Midbrain (tissue), 1 donor: ENCODE data around the gene TCF4.
"Not testable (repeated sequence)": the region's sequence is repeated elsewhere in the genome, so short reads cannot be mapped to it uniquely, and the experiment has no call there.

Experiments
- DNase-seq: peaks from one replicate; lab custom pipeline; 2025; lab: John Stamatoyannopoulos, UW

TCF4 gene

DNA sequence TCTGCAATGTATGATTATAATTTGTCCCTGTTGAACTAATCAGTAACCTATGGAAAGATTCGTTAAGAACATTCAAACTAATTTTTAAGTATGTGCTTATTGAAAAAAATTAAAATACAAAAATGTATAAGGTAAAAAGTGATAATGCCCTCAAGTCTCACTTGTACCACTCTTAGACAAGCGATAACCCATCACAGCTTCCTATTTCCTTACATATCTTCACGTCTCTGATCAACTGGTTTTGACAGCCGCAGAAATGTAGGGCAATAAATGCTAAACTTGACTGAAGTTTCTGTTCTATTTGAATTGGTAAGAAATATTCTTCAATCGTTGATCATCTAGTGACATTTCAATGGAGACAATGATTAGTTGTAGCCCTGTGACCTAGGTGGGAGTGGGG is 112.5 kb downstream of the TCF4 start:
- no peak for DNase-seq

DNA sequence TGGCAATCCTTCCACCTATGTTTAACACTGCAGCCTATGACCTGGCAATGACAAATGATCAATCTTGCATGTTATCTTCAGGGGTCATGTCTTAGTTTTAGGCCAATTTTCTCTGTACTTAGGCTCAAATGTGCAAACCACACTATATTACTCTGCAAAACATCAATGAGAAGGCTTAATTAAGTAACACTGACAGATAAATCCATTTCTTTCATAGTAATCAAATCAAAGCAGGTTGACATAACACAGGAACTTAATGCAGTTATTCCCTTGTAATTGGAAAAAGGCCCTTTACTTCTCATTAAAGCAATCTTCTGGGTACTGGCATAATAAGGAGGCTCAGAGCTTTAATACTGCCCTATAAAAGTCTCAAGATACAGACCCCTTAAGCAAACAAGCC is 114.4 kb downstream of the TCF4 start:
- DNase-seq: no peak

DNA sequence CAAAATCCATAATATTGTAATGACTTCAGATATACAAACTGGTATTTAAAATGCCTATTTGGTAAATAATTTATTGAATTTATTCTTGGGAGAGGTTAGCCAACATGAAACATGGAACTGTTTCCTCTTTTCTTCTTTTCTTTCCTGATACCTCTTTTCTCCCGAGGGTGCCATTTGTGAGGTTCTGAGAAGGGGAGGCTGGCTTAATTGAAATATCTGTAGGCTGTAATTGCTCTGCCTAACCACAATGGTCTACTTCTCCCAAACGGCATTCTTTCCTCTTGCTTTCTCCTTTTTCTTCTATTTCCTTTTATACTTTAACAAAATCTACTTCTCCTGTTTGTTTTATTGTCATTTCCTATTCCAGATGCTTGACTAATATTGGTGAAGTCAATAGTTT is 114.9 kb downstream of the TCF4 start:
- DNase-seq: no peak

DNA sequence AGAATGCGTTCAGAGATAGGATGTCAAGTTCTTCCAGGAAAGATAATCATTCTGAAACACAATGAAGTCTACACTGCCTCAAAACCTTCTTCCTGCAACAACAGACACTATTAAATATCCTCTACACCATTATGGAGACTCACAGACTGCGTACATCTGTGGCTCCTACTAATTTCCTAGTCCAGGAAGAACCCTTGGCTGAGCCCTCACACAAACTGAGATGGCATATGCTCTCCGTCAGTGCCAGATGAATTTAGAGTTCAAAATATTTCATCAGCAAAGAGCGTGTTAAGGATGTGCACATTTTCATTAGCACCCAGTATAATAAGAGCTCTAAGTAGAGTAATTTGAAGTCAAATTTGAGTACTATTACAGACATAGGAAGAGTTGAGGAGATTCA is 117.2 kb downstream of the TCF4 start:
- no peak for DNase-seq

DNA sequence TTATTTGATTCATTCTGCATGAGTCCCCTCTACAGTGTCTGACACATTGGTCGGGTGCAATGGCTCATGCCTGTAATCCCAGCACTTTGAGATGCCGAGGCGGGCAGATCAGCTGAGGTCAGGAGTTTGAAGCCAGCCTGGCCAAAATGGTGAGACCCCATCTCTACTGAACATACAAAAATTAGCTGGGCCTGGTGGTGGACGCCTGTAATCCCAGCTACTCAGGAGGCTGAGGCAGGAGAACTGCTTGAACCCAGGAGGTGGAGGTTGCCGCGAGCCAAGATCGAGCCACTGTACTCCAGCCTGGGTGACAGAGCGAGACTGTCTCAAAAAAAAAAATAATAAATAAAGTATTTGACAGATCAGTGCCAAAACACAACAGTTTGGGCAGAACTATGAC is 118.9 kb downstream of the TCF4 start:
- DNase-seq: not testable (repeated sequence)

DNA sequence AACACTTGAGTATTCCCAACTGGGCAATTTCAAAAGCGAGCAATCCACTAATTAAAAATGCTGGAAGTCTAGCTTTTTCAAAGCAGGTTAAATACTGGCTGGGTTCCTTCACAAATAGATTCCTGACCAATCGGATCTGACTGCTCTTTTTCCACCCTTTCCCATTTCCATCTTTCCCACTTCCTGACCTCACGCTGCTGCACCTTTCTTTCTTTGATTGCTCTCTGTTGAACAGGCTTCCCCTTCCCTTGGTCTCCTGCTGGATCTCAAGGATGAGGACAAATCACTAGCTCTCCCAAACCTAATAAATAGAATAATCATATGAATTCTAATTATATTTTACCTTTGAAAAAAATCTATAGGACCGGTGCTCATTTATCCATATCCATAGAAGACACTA is 121.2 kb downstream of the TCF4 start:
- DNase-seq: no peak

DNA sequence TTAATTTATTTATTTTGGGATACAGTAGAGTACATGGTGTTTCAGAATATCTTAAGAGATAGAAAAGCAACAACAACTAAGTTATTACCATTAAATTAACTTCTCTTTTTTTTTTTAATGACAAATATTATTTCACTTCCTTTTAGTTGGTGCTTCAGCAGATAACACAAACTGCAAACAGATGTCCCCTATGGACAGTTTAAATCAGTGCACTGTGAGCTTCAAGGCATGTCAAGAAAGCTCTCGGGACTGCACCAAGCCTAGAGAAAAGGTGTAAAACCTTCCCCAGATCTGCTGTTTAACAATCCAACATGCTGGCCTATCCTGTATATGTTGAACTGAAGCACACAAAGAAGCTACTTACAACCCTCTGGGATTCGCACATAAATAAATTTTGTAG is 122.7 kb downstream of the TCF4 start:
- DNase-seq: no peak

DNA sequence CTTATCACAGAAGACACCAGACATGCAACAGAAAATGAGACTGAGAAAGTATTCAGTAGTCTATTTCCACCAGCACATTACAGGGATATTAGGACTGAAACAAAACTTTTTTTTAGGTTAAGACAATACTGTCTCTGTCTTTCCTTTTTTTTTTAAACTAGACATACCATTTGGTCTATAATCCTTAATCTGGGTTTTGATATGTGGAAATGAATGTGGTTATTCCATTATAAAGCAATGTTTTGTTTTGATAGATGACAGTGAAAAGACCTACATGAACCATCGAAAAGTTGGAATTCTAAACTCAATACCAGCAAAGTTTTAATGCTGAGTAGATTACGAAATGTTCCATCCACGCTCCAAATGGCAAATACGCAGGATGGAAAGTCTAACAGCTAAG is 123.4 kb downstream of the TCF4 start:
- DNase-seq: no peak

DNA sequence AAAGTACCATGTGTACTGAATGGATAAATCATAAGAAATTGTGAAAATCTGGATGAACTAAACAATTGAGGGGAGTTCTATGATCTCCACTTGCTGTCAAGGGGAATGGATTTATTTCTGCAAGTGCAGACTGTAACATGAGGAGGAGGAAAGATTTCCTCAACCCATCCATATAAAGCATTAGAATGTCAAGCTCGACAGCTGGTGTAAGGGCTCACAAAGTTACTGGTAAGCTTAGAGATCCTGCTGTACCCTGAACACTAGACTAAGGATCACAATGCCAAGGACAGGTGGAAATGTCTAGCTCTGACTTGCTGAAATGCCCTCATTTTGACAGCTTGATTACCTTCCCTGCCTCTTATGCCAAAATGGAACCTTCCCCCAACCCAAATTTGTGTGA is 125.3 kb downstream of the TCF4 start:
- DNase-seq: no peak

DNA sequence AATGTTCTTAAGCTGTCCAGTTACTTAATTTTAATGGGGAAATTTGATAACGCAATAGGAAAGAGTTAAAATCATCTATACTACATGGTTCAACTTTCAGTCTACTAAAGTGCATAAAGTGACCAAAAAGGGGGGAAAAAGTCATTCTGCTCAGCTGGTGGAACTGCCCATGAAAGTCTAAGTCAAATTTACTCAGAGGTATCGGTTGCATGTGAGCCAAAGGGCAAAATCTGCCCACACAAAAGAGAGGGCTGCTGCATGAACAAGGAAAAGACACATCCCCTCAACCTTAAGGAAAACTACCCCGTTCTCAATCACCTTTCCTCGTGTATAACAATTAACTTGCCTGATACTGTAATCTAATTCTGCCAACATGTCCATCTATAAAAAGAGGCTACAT is 126.1 kb downstream of the TCF4 start:
- no peak for DNase-seq

DNA sequence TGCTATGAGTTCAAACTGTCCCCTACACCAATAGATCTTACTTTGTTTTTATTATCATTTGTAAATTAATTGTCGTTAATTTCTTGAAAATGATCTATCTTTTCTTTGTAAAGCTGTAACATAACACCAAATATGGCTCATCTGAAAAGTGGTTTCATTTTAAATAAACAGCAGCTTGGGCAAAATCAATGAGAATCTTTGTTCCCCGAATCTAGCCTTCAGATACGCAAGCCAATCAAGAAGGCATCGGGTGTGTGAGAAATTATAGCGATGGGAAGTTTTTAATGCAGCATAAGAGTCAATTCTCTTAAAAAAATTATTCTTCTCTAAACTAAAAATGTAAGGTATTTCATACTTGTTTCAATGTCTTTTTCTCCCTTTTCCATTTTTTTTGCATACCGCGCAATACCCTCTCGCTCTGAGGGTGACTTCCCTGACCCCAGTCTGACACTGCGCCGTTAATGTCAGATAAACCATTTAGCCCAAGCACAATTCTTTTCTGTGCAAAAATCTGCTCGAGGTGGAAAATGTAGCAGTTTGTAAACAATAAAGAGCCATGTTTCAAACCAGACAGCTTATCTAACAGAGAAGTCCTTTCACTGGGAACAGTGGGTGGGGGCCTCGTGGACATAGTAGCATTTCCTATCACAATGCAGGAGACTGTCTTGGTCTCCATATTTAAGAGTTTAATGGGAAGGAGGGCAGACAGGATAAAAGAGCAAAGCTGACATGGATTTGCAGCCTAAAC is 129.4 kb downstream of the TCF4 start:
- peak; percentile 74 for DNase-seq

DNA sequence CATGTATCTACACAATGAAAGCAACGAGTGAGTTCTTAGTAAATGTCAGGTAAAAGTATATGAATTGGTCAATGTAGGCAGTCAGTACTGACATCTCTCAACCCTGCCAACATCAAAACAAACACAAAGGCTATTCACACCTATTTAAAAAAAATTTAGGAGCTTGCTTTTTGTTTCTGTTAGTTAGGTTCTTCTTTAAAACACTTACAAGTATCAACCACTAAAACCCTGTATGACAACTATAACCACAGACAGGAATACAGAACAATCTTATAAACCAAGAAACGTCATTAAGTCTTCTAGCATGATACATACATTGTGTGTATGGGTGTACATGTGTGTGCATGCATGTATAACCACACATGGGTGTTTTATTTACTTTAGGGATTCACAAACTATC is 131.0 kb downstream of the TCF4 start:
- no peak for DNase-seq

DNA sequence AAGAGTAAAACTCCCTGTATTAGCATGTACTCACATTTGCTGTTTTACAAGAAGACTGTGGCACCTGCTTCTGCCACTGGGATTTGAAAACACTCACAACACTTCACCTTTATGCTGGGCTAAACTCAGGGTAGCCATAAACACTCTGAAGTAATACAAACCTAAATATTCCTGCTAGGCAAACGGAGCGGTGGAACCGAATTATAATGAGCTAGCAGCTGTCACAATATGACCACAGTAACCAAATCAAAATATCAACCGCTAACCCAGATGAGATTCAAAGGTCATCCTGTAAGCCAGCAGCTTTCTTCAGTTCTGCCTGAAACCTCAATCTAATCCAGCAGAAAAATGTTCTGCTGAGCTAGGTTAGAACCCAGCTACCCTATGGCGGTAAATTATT is 132.1 kb downstream of the TCF4 start:
- no peak for DNase-seq

DNA sequence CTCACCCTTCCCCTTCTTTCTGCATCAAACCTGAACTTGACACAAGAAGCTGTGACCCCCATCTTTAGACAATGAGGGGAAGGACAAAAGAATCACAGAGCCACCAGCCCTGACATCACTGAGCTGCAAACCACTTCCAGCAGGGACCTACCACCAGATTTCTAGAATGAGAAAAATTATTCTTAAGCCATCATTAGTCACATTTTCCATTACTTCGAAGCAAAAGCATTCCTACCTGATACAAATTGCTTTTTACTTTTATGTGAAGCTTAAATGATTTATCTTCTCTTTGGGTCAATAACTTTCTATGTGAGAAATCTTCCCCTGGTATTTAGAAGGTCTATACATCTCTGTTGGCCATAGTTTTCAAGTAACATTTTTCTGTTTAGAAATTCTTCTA is 134.8 kb downstream of the TCF4 start:
- DNase-seq: no peak

DNA sequence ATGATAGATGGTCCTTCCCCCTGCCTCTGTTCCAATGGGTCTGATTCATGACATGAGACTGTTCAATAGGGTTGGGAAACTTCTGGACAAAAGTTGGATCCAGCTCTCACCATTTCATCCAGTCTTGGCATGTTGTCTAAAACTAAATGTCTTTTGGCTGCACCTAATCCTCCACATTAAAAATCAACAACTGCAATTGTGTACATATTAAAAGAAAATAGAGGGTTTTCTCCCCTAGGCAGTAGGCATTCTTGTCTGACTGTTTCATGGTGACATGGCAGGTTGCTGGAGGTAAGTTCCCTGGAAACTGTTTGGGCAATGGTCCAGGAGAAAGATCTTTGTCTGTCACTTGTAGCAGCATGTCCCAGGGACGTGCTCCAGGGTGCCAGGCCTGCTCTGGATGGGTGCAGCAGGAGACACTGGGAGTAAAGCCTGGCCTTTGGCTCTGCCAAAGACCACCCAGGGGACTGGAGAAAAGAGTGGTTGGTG is 135.8 kb downstream of the TCF4 start:
- DNase-seq: peak; percentile 25

DNA sequence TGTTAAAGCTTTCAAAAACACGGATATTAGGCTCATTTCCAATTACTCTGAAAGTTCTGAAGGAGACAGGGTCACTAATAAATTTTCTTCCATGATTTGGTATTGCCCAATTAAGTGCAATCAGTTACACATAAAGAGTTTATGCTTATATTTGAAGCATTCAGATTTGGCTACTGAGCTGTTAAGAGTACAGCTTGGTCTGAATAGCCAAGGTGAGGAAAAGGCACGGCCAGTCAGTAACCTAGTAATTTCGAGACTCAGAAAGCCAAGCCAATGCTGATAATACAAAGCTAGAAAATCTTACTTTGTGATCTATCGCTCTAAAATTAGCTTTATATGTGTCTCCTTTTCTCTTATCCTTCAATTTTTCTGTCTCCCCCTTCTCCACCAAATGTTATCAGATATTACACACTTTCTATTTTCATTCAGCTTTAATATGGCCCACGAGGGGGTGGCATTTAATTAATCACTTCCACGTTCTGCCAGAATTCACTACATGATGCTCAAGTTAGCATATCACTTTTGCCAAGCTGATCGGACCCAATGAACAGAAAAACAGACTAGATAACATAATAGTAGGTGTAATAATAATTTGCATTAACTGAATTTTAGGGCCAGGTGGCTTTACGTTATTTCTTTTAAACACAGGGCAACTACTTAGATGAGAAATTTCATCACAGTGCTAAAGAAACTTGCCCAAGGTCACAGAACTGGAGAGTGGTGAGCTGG is 138.4 kb downstream of the TCF4 start:
- no peak for DNase-seq

DNA sequence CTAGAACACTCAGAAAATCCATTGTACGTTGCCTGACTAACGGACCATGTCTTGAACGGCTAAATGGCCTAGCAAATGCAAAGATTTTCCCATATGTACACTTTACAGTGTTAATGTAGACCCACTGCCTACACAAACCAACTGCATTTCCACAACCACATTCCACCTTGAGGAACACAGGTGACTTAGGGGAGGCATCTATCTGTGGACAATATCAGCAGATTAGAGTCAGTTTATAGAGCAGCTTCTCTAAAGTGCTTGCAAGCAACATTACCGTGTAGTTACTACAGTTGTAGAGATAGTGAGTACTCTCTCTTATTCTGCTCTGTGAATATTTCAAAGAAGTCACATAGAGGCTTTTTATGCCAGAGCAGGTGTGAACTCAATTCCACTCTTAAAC is 139.6 kb downstream of the TCF4 start:
- DNase-seq: no peak

DNA sequence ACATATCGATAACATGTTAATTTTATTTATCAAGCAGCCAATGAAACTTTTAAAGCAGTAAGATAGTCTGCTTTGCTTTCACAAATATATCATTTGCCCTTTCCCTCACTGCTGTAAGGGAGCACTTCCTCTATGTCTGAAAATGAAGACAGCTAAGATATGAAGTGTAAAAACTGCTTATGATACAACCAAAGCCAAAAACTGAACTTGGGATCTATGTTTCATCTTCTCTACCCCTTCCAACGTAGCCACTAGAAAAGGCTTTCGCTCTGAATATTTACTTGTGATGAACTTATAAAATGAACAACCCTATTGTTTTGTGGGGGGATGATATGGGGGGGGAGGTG is 140.3 kb downstream of the TCF4 start:
- no peak for DNase-seq

DNA sequence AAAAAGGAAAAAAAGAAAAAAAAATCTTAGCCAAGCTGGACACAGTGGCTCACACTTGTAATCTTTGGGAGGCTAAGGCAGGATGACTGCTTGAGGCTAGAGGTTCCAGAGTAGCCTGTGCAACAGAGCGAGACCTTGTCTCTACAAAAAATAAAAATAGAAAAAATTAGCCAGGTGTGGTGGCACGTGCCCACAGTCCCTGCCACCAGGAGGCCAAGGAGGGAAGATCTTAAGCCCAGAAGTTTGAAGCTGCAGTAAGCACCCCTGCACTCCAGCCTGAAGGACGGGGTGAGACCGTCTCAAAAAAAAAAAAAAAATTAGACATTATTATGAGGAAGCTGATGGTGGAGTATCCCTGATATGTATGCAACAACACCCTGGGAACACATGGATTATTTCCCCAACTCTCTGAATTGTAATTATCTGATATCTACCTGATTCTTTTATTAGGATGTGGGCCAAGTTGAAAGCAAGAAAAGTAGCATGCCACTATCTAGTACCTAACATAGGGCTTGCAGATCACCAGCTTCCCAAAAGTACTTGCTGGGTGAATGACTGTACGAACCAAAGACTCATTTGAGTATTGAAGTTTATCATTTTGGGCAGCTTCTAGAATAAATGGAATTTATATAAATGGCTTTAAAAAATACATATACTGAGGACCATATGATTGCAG is 140.9 kb downstream of the TCF4 start:
- no peak for DNase-seq

DNA sequence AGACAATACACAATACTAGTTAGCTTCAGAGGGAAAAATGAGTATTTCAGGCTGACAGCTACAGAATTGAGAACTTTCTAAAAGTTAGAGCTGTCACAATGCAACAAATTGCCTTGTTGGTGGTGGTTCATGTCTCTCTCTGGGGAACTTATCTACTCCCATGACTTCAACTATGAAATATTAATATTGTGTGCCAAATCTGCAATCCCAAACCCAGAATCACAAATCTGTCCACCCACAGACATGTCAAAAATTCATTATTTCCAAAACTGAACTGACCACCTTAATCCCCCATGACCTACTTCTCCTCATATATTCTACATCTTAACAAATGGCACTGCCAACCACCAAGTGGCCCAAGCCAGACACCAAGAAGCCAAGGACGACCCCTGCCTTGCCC is 143.5 kb downstream of the TCF4 start:
- DNase-seq: no peak

DNA sequence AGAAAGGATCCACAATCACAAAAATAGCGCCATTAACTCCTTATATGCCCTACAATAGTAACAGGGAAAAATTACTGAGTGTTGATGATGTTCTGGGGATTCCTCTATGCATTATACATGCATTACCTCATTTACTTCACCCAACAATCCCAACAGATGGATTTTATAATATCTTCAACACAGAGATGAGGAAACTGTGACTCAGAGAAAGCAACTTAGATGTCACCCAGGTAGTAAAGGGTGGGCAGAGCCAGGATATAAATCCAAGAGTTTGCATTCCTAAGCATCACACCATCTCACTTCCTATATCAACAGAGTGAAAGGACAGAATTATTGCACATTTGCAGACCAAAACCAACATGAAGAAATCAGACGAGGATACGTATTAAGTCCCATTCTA is 144.2 kb downstream of the TCF4 start:
- DNase-seq: no peak

DNA sequence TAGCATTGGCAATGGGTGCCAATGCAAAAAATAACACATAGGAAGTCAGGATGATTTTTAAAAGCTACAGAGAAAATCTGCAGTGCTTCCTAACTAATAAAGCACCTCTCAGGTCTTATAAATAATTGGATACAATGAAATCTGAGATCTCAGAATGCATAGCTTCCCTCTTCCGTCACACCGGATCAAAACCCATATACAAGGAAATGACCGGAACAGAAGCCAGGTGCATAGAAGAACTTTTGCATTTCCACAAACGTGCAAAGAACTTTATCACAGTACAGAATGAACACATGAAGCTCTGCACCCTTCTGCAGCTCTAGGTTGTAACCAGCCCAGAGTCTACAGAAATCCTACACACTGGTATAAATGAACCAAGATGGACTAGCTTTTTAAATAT is 145.4 kb downstream of the TCF4 start:
- no peak for DNase-seq

DNA sequence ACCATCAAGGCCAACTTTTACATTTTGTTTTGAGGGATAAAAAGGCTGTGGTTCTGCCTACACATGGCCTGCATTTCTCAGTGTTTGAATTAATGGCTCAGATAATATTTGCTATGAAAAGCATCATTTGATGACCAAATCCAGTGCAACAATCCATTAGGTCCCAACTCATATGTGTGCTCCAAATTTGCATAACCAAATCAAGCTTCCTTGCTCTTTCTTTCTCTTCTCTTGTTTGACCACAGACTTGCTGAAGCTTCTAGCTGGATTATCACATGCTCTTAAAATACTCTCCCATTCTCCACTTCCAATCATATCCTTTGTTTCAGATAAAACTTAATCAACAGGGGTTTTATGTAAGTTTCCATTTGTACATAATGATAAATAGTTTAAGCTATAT is 147.0 kb downstream of the TCF4 start:
- no peak for DNase-seq
